ENCODE data around the gene NIPAL3. TPM values are rescaled to one million over a fixed set of nuclear protein-coding genes. Genes with fewer than 3 reads are reported as not detected.

Gene NIPAL3
- total RNA-seq, 4 donors from 2014 or later: 25.0 to 36.5 (median 31.3) TPM

DNA sequence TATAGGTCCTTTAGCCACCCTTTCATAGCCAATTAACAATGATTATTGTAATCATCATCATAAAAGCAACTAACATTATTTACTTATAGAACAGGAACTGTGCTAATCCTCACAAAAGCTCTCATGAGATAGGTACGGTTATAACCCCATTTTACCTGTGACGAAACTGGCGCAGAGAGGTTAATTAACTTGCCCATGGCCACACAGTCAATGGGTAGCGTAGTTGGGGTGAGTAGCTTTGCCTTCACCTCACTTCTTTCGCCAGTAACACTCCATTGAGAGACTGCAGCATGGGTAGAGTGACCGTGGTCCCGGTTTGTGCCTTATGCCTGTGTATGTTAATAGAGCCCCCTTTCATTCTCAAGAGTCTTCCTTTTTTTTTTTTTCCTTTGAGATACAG lies 10.3 kb downstream of the NIPAL3 start:
- WGBS, 2 donors: 82 to 92% methylated on average over 7 of the region's 7 CpGs
- intact Hi-C loops (cut with DNase I): no loop called here

DNA sequence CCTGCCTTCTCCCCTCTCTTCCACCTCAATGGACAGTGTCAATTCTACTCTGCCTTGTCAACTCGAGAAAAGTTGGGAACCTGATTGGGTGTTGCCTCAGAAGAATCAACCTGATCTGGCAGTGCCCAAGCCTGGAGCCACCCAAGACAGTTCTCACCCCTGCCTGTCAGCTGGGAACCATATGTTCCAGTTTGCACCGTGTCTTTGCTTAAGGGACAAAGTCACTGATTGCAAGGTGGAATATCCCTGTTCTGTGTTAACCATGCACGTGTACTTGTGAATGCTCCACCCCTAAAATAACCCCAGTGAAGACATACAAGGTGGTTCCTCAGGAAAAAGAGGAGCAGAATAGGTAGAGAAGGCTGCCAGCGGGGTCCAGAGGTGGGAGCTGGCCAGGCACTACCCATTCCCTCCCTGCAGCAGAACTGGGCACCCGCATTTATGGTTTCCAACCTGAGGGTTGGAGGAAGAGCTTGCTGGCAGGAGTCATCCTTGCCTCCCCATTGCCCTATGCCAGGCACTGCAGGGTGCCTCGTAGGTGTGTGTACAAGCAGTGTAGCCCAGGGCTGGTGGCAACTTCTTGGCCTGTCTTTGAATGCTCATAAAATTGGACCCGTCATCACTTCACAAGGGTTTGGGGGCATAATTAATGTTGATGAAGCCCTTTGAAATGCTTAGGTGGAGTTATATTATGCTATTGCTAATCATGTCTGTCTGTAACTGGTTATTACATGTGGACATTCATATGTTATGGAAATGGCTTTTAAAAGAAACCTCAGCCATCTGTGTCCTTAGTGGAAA lies 11.3 kb downstream of the NIPAL3 start:
- no peaks in the 10 kb centered on the region for H3K9me3 ChIP-seq
- intact Hi-C loops (cut with DNase I): no loop called here
- H3K4me1 ChIP-seq: no peaks in the 10 kb centered on the region

More for the DNA sequence above, 10.3 kb downstream of the NIPAL3 start:
- Histone ChIP-seq H3K4me1 (no peaks in the 10 kb centered on the region), H3K27ac (no peak overlapping the region), H3K4me3 (no peak overlapping the region), H3K9me3 (no peaks in the 10 kb centered on the region), H3K36me3 (peaks cover 12 to 77% (median 12%) of the 10 kb centered on the region in 3 donors), H3K27me3 (no peaks in the 10 kb centered on the region)
- no peak for DNase-seq
- TF ChIP-seq, protein P1, sequence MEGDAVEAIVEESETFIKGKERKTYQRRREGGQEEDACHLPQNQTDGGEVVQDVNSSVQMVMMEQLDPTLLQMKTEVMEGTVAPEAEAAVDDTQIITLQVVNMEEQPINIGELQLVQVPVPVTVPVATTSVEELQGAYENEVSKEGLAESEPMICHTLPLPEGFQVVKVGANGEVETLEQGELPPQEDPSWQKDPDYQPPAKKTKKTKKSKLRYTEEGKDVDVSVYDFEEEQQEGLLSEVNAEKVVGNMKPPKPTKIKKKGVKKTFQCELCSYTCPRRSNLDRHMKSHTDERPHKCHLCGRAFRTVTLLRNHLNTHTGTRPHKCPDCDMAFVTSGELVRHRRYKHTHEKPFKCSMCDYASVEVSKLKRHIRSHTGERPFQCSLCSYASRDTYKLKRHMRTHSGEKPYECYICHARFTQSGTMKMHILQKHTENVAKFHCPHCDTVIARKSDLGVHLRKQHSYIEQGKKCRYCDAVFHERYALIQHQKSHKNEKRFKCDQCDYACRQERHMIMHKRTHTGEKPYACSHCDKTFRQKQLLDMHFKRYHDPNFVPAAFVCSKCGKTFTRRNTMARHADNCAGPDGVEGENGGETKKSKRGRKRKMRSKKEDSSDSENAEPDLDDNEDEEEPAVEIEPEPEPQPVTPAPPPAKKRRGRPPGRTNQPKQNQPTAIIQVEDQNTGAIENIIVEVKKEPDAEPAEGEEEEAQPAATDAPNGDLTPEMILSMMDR (IDR thresholded peaks at IDR 0.05): no peak
- TF ChIP-seq POLR2A (IDR thresholded peaks at IDR 0.05): no peak

DNA sequence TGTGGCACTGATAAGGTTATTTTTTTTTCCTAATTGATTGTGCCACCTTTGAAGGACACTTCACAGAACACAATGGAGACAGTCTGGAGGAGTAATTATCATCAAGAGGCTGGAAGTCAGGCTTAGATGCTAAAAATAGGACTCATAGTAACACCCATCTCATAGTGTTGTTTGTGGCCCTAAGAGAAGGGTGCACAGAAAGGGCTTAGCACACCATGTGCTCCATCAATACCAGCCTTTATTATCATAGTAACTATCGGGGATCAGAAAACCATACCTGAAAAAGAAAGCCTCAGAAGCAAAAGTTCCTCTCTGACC lies 11.9 kb downstream of the NIPAL3 start:
- H3K9me3 ChIP-seq: no peaks in the 10 kb centered on the region
- 100% methylated on average over 1 of the region's 1 CpG for WGBS, 2 donors
- no peak overlapping the region for H3K27ac ChIP-seq
- H3K4me1 ChIP-seq: no peaks in the 10 kb centered on the region
- peaks cover 0 to 71% (median 3%) of the 10 kb centered on the region in 3 donors for H3K36me3 ChIP-seq
- TF ChIP-seq, protein P1 (IDR thresholded peaks at IDR 0.05): no peak
- no peak for TF ChIP-seq POLR2A (IDR thresholded peaks at IDR 0.05)
- DNase-seq: no peak
- no peak overlapping the region for H3K4me3 ChIP-seq
- intact Hi-C loops (cut with DNase I): no loop called here
- no peaks in the 10 kb centered on the region for H3K27me3 ChIP-seq

More for the DNA sequence above, 11.3 kb downstream of the NIPAL3 start:
- no peak for TF ChIP-seq POLR2A (IDR thresholded peaks at IDR 0.05)
- TF ChIP-seq, protein P1 (IDR thresholded peaks at IDR 0.05): no peak
- no peaks in the 10 kb centered on the region for H3K27me3 ChIP-seq
- H3K27ac ChIP-seq: no peak overlapping the region
- peaks cover 3 to 77% (median 8%) of the 10 kb centered on the region in 3 donors for H3K36me3 ChIP-seq
- WGBS, 2 donors: 85 to 96% methylated on average over 3 to 7 of the region's 7 CpGs
- H3K4me3 ChIP-seq: no peak overlapping the region
- no peak for DNase-seq

DNA sequence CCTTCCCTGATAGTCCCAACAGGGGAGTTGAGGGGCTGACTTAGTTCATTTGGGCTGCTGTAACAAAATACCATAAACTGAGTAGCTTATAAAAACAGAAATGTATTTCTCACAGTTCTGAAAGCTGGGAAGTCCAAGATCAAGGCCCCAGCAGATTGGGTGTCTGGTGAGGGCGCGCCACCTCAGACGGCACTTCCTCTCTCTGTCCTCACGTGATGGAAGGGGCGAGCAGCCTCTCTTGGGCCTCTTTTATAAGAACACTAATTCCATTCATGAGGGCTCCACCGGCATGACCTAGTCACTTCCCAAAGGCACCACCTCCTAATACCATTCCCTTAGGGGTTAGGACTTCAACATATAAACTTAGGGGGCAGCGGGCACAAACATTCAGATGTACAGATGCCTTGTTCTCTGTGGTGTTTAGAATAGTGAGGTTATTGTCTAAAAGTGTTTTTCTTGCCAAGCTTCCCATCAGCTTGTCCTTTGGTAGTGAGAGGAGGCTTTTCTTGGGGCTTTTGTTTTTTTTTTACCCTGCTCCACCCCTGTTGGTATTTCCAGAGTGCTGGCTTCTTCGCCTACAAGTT lies 20.3 kb downstream of the NIPAL3 start:
- no peak for DNase-seq
- Histone ChIP-seq H3K36me3 (peaks cover 0 to 42% (median 5%) of the 10 kb centered on the region in 3 donors), H3K9me3 (no peaks in the 10 kb centered on the region), H3K4me3 (no peak overlapping the region), H3K4me1 (peaks cover 4 to 21% (median 10%) of the 10 kb centered on the region in 3 donors), H3K27ac (no peak overlapping the region), H3K27me3 (no peaks in the 10 kb centered on the region)
- TF ChIP-seq POLR2A (IDR thresholded peaks at IDR 0.05): no peak
- TF ChIP-seq, protein P1 (IDR thresholded peaks at IDR 0.05): no peak
- WGBS, 2 donors: 78 to 89% methylated on average over 5 to 8 of the region's 8 CpGs
- intact Hi-C loops (cut with DNase I): no loop called here
